Breast epithelium (tissue), 3 donors: ENCODE data around the gene ADARB2.

ENCODE experiments used
- CTCF ChIP-seq, 3 donors: fragments of 450-650 bp; IDR thresholded peaks; one replicate each; pipeline ENCODE4 v1.5.1; 2016 to 2017; ENCODE audit warnings: antibody characterized with exemption in 3 of 3, mild to moderate bottlenecking in 3 of 3, moderate library complexity in 3 of 3
- POLR2A ChIP-seq: fragments of 450-650 bp; IDR thresholded peaks from one replicate; pipeline ENCODE4 v1.6.1; 2016; ENCODE audit warnings: antibody characterized with exemption, mild to moderate bottlenecking, moderate library complexity

DNA sequence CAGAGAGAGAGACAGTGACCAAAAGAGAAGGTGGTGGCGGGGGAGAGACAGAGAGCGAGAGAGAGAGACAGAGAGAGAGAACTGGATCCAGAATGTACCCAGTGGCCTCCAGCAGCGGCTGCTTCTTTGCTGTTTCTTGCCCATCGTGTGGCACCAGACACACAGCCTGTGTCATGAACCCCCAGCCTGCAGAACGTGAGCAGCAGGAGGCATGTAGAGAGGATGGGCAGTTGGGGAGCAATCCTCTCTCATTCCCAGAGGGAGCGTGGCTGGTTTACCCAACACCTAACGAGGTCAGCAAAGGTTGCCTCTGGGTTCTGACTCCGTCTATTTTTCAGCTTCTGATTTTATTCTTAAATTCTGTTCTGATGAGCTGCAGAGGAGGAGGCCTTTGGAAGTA, 168.1 kb downstream of the ADARB2 start:
- TF ChIP-seq CTCF (IDR thresholded peaks at IDR 0.05), result no peak
- TF ChIP-seq POLR2A, result no peak
